Prostate gland (tissue), 2 donors: ENCODE data around the gene OVOL1.

ENCODE experiments used
- POLR2A ChIP-seq: fragments of 450-650 bp; IDR thresholded peaks from one replicate; pipeline ENCODE4 v1.6.1; 2016; ENCODE audit warnings: antibody characterized with exemption, mild to moderate bottlenecking
- POLR2AphosphoS5 ChIP-seq: sonication (generic); formaldehyde crosslinking; IDR thresholded peaks from one replicate; pipeline ENCODE4 v1.6.1; 2017; ENCODE audit warnings: antibody characterized with exemption
- TF ChIP-seq, protein P1 (sequence below), 4 experiments: fragments of 200-600 bp in 2 of 4; fragments of 450-650 bp in 2 of 4; sonication (generic) in 2 of 4; IDR thresholded peaks; 1 replicate in 3 of 4; 2 replicates in 1 of 4; pipeline ENCODE4 v1.5.1; 2016 to 2019; ENCODE audit warnings: antibody characterized with exemption in 4 of 4, mild to moderate bottlenecking in 2 of 4, moderate library complexity in 2 of 4

DNA sequence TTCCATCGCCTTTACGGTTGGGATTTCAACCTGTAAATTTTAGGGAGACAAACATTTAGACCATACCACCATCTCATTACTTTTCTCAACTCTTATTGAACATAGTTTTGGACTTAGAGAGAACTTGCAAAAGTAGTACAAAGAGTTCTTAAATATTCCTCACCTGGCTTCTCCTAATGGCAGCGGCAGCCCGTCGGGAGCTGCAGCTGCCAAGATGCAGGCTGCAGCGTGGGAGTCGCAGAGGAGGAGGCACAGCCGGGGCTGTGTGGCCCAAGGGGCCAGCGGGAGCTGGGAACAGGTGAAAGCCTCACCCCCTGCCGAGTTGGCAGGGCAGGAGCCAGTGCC is 43.2 kb upstream of the OVOL1 start:
- TF ChIP-seq, protein P1, sequence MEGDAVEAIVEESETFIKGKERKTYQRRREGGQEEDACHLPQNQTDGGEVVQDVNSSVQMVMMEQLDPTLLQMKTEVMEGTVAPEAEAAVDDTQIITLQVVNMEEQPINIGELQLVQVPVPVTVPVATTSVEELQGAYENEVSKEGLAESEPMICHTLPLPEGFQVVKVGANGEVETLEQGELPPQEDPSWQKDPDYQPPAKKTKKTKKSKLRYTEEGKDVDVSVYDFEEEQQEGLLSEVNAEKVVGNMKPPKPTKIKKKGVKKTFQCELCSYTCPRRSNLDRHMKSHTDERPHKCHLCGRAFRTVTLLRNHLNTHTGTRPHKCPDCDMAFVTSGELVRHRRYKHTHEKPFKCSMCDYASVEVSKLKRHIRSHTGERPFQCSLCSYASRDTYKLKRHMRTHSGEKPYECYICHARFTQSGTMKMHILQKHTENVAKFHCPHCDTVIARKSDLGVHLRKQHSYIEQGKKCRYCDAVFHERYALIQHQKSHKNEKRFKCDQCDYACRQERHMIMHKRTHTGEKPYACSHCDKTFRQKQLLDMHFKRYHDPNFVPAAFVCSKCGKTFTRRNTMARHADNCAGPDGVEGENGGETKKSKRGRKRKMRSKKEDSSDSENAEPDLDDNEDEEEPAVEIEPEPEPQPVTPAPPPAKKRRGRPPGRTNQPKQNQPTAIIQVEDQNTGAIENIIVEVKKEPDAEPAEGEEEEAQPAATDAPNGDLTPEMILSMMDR (IDR thresholded peaks at IDR 0.05) = no peak
- no peak for TF ChIP-seq POLR2A
- no peak for TF ChIP-seq POLR2AphosphoS5
